Measurements from ENCODE around the gene SH2D5. TPM values are rescaled to one million over a fixed set of nuclear protein-coding genes. Genes with fewer than 3 reads are reported as not detected.

Gene SH2D5
- total RNA-seq, 1 experiment from 2014 or later, result 14.0 TPM

DNA sequence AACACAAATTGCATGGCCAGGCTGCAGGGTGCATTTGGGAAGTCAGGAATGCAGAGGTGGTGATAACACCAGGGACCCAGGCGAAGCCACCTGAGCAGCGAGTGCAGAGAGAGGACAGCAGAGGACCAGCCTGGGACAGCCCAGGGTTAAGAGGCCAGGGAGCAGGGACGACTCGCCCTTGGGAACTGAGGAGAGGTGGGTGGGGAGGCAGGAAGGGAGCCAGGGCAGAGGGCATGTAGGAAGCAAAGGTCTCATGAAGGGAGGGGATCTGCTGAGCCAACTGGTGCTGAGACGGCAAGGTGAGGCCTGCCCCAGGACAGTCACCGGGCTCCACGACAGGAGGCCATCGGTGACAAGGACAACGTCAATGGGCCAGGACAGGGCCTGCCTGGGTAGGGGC is 31.1 kb downstream of the SH2D5 start:
- H3K36me3 Mint-ChIP-seq (ENCODE audit: insufficient read depth, unreplicated experiment), result no peaks in the 10 kb centered on the region
- H3K9me3 Mint-ChIP-seq (ENCODE audit: unreplicated experiment), result peaks cover 8% of the 10 kb centered on the region
- H3K27me3 Mint-ChIP-seq (ENCODE audit: insufficient read depth, unreplicated experiment), result no peaks in the 10 kb centered on the region
- TF ChIP-seq, protein P1, sequence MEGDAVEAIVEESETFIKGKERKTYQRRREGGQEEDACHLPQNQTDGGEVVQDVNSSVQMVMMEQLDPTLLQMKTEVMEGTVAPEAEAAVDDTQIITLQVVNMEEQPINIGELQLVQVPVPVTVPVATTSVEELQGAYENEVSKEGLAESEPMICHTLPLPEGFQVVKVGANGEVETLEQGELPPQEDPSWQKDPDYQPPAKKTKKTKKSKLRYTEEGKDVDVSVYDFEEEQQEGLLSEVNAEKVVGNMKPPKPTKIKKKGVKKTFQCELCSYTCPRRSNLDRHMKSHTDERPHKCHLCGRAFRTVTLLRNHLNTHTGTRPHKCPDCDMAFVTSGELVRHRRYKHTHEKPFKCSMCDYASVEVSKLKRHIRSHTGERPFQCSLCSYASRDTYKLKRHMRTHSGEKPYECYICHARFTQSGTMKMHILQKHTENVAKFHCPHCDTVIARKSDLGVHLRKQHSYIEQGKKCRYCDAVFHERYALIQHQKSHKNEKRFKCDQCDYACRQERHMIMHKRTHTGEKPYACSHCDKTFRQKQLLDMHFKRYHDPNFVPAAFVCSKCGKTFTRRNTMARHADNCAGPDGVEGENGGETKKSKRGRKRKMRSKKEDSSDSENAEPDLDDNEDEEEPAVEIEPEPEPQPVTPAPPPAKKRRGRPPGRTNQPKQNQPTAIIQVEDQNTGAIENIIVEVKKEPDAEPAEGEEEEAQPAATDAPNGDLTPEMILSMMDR (IDR thresholded peaks at IDR 0.05; ENCODE audit: unreplicated experiment), result no peak
- peaks cover 7% of the 10 kb centered on the region for H3K4me1 Mint-ChIP-seq (ENCODE audit: insufficient read depth, unreplicated experiment)
- ChIA-PET POLR2A (interaction anchor here (0.7 kb wide), 1 partner anchor 40 kb away, joined by 3 read pairs; no protein-coding TSS in a partner anchor), CTCF (no interaction called here)
- H3K4me3 Mint-ChIP-seq (ENCODE audit: unreplicated experiment), result no peak overlapping the region
- no TSS peak for BruUV-seq (replicated peaks)
- intact Hi-C loops (cut with micrococcal nuclease), result no loop called here
- DNase-seq (ENCODE audit: unreplicated experiment), result no peak
- peak overlapping the region; percentile 47 for H3K27ac Mint-ChIP-seq (ENCODE audit: low read depth, unreplicated experiment)

DNA sequence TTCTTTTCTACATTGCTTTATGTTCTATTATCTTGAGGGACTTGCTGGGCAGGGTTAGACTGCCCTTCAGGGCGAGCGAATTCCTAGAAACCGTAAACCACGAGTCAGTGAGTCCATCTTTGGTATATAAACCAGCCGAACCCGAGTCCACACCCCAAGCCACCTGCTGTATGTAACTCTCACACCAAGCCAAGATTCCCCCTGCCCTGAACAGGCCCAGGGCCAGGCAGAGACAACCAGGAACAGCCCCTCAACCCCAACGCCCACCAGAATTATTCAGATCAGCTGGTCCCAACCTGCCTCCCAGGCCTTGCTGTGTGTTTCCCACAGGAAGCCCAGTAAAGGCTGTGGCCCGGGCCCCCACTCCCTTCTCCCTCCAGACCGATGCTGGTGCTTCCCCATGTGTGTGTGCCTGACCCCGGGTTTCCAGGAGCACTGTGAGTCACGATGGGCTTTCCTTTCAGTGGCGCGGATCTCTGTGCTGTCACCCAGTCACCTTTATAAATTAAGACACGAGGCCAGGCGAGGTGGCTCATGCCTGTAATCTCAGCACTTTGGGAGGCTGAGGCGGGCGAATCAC is 31.8 kb downstream of the SH2D5 start:
- no TSS peak for BruUV-seq (replicated peaks)
- no peaks in the 10 kb centered on the region for H3K27me3 Mint-ChIP-seq (ENCODE audit: insufficient read depth, unreplicated experiment)
- H3K27ac Mint-ChIP-seq (ENCODE audit: low read depth, unreplicated experiment), result no peak overlapping the region
- ChIA-PET POLR2A (interaction anchor here (0.6 kb wide), 1 partner anchor 469 kb away, joined by 3 read pairs; no protein-coding TSS in a partner anchor), CTCF (interaction anchor here (8.3 kb wide), 1 partner anchor 494 kb away, joined by 87 read pairs; no protein-coding TSS in a partner anchor)
- no peaks in the 10 kb centered on the region for H3K36me3 Mint-ChIP-seq (ENCODE audit: insufficient read depth, unreplicated experiment)
- peaks cover 8% of the 10 kb centered on the region for H3K9me3 Mint-ChIP-seq (ENCODE audit: unreplicated experiment)
- DNase-seq (ENCODE audit: unreplicated experiment), result no peak
- TF ChIP-seq, protein P1 (IDR thresholded peaks at IDR 0.05; ENCODE audit: unreplicated experiment), result no peak
- intact Hi-C loops (cut with micrococcal nuclease), result no loop called here
- peaks cover 11% of the 10 kb centered on the region for H3K4me1 Mint-ChIP-seq (ENCODE audit: insufficient read depth, unreplicated experiment)
- H3K4me3 Mint-ChIP-seq (ENCODE audit: unreplicated experiment), result no peak overlapping the region

DNA sequence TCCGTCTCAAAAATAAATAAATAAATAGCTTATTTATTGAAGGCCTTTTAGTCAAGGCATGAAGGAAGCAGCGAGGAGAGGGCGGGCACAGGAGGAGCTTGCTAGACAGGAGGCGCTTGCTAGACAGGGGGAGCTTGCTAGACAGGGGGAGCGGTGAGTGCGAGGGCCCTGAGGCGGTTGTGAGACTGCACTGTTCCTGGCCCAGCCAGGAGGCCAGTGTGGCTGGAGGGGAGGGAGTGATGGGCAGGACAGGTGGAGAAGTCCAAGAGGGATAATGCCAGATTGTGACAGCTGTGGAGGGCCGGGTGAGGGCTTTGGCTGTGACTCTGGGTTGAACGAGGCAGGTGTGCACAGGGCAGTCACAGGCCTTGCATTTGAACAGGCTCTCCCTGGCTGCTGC is 32.9 kb downstream of the SH2D5 start:
- CTCF ChIA-PET, result interaction anchor here (0.6 to 8.3 kb wide), 3 partner anchors 34 to 495 kb away, joined by 3 to 87 read pairs (median 4); no protein-coding TSS in a partner anchor
- Mint-ChIP-seq H3K27ac (ENCODE audit: low read depth, unreplicated experiment) (no peak overlapping the region), H3K36me3 (ENCODE audit: insufficient read depth, unreplicated experiment) (no peaks in the 10 kb centered on the region), H3K27me3 (ENCODE audit: insufficient read depth, unreplicated experiment) (no peaks in the 10 kb centered on the region), H3K4me3 (ENCODE audit: unreplicated experiment) (no peak overlapping the region), H3K4me1 (ENCODE audit: insufficient read depth, unreplicated experiment) (peaks cover 11% of the 10 kb centered on the region), H3K9me3 (ENCODE audit: unreplicated experiment) (peaks cover 8% of the 10 kb centered on the region)
- intact Hi-C loops (cut with micrococcal nuclease), result loop anchor here (10.0 kb wide), 2 partner anchors 145 to 665 kb away; no protein-coding TSS in a partner anchor
- POLR2A ChIA-PET, result interaction anchor here (0.6 to 3.2 kb wide), 4 partner anchors 31 to 530 kb away, joined by 3 to 19 read pairs (median 4); partner anchors contain the start of genes HP1BP3 and SH2D5
- TF ChIP-seq, protein P1 (IDR thresholded peaks at IDR 0.05; ENCODE audit: unreplicated experiment), result no peak
- no peak for DNase-seq (ENCODE audit: unreplicated experiment)
- BruUV-seq (replicated peaks), result no TSS peak

DNA sequence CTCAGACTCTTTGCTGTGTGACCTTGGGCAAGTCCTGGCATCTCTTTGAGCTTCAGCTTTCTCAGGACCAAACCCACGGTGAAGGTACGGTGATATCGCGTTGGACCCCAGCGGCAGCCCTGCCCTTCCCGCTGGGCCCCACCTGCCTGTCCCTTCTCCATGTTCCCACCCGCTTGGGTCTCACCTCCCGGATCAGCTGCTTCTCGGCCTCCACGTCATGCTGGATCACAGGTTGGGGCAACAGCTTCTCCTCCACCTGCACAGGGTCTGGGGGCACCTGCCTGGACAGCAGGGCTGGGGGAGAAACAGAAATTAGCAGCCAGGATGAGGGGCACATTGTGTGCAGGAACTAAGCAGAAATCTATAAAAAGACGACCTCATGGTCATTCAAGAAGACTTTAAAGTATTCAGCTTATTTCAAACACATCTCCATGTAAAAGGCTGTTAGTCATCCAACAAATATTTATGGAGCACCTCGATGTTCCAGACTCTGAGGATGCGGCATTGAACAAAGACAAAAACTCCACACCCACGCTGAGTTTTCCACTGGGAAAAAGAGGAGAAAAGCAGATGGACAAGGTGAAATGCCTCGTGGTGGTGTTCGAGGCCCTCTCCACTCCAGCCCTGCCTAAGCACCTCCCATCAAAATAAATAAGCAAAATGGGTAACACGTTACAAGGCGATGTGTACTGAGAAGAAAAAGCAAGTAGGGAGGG is 34.1 kb downstream of the SH2D5 start:
- intact Hi-C loops (cut with micrococcal nuclease), result loop anchor here (10.0 kb wide), 2 partner anchors 146 to 666 kb away; no protein-coding TSS in a partner anchor
- BruUV-seq (replicated peaks), result no TSS peak
- no peak overlapping the region for H3K27ac Mint-ChIP-seq (ENCODE audit: low read depth, unreplicated experiment)

More for the DNA sequence above, 34.1 kb downstream of the SH2D5 start:
- peak; percentile 14 for DNase-seq (ENCODE audit: unreplicated experiment)
- no peaks in the 10 kb centered on the region for H3K27me3 Mint-ChIP-seq (ENCODE audit: insufficient read depth, unreplicated experiment)
- peak overlapping the region; percentile 23 for H3K4me3 Mint-ChIP-seq (ENCODE audit: unreplicated experiment)
- peaks cover 6% of the 10 kb centered on the region for H3K9me3 Mint-ChIP-seq (ENCODE audit: unreplicated experiment)
- ChIA-PET POLR2A (interaction anchor here (0.6 to 3.2 kb wide), 4 partner anchors 18 to 88 kb away, joined by 3 to 19 read pairs (median 4); partner anchors contain the start of gene HP1BP3), CTCF (interaction anchor here (0.6 to 8.3 kb wide), 4 partner anchors 28 to 496 kb away, joined by 3 to 87 read pairs (median 4); no protein-coding TSS in a partner anchor)
- TF ChIP-seq, protein P1 (IDR thresholded peaks at IDR 0.05; ENCODE audit: unreplicated experiment), result no peak
- H3K4me1 Mint-ChIP-seq (ENCODE audit: insufficient read depth, unreplicated experiment), result peaks cover 11% of the 10 kb centered on the region
- H3K36me3 Mint-ChIP-seq (ENCODE audit: insufficient read depth, unreplicated experiment), result no peaks in the 10 kb centered on the region

Data from MCF 10A (cell line).